HepG2 (cell line): Measurements from ENCODE around the gene CDK15. TPM values are rescaled to one million over a fixed set of nuclear protein-coding genes. Genes with fewer than 3 reads are reported as not detected.

Source experiments
- ATAC-seq: fragments of 200-7000 bp; cut with Tn5 transposase; 3 replicates; pipeline ENCODE4 v1.9.1; 2020; ENCODE audit warnings: mild to moderate bottlenecking, moderate library complexity
- BruUV-seq: library from RNA; stranded (reverse); fragments of 400-500 nt; replicated peaks from 2 replicates; lab custom pipeline; 2021; lab: Mats Ljungman, UMichigan
- CTCF ChIA-PET: fragments of 300-600 bp; formaldehyde crosslinking; extraction: SDS; loops from one replicate; lab custom pipeline; 2021; ENCODE audit warnings: low total read pairs, inconsistent platforms, low intra/inter-chr PET ratio; lab: Yijun Ruan, JAX
- POLR2A ChIA-PET: fragments of 350-600 bp; sonication (Branson Sonifier 250); formaldehyde crosslinking; loops from one replicate; lab custom pipeline; 2020; ENCODE audit warnings: antibody characterized with exemption, inconsistent platforms; lab: Yijun Ruan, JAX
- DNase-seq: peaks from one replicate; pipeline ENCODE4 v3.0.0-alpha.2; 2015; ENCODE audit warnings: low spot score
- FAIRE-seq: peaks from 3 replicates; lab custom pipeline; 2011; peaks lifted over from hg19 to GRCh38; lab: Jason Lieb, UNC
- H2AFZ ChIP-seq: one replicate; pipeline ENCODE4 v1.6.1; 2011; ENCODE audit warnings: low read length, inconsistent platforms
- H3K27ac ChIP-seq: fragments of 300-600 bp; 3 replicates; pipeline ENCODE4 v1.8.0; 2011; ENCODE audit warnings: mixed run types, mild to moderate bottlenecking, mixed read lengths, low read length, inconsistent platforms; ENCODE audit not compliant: insufficient read depth; ENCODE audit errors: extremely low read length
- H3K27me3 ChIP-seq, 2 experiments: fragments of 200-600 bp in 1 of 2; 2 replicates in 1 of 2; 3 replicates in 1 of 2; pipeline versions ENCODE4 v1.6.0 to v1.8.0; 2011; ENCODE audit warnings: low read length in 2 of 2, mild to moderate bottlenecking in 2 of 2, moderate library complexity in 2 of 2, inconsistent platforms in 1 of 2; ENCODE audit not compliant: insufficient read depth in 2 of 2, control insufficient read depth in 1 of 2
- H3K36me3 ChIP-seq, 2 experiments: fragments of 200-600 bp in 1 of 2; replicated peaks in 1 of 2; 2 replicates in 1 of 2; 3 replicates in 1 of 2; pipeline versions ENCODE4 v1.5.1 to v1.8.0; 2011; ENCODE audit warnings: low read length in 2 of 2, inconsistent platforms in 1 of 2; ENCODE audit not compliant: insufficient read depth in 2 of 2, control insufficient read depth in 1 of 2
- H3K4me1 ChIP-seq: 2 replicates; pipeline ENCODE4 v1.5.1; 2012; ENCODE audit warnings: low read length, inconsistent platforms; ENCODE audit not compliant: insufficient read depth
- H3K4me2 ChIP-seq: 2 replicates; pipeline ENCODE4 v1.6.0; 2011; ENCODE audit warnings: low read depth, low read length, inconsistent platforms
- H3K4me3 ChIP-seq, 3 experiments: fragments of 200-600 bp in 1 of 3; sonication (generic), shearing (Covaris generic) in 1 of 3; replicated peaks in 1 of 3; 2 replicates each; pipeline ENCODE4 v1.5.1; 2011 to 2016; ENCODE audit warnings: low read length in 3 of 3, inconsistent platforms in 2 of 3, low read depth in 2 of 3, mild to moderate bottlenecking in 2 of 3, control low read depth in 1 of 3, mixed read lengths in 1 of 3; ENCODE audit not compliant: insufficient read depth in 1 of 3
- H3K79me2 ChIP-seq: one replicate; pipeline ENCODE4 v1.6.1; 2011; ENCODE audit warnings: low read length, inconsistent platforms; ENCODE audit not compliant: insufficient read depth
- H3K9ac ChIP-seq: 2 replicates; pipeline ENCODE4 v1.6.0; 2011; ENCODE audit warnings: mild to moderate bottlenecking, low read depth, low read length, inconsistent platforms; ENCODE audit not compliant: insufficient read depth
- H3K9me3 ChIP-seq: 2 replicates; pipeline ENCODE4 v1.5.1; 2012; ENCODE audit warnings: mild to moderate bottlenecking, low read length
- H4K20me1 ChIP-seq: 2 replicates; pipeline ENCODE4 v1.6.0; 2011; ENCODE audit warnings: inconsistent platforms, mild to moderate bottlenecking, low read length, moderate library complexity; ENCODE audit not compliant: insufficient read depth
- BRCA1 ChIP-seq: sonication (generic); formaldehyde crosslinking; IDR thresholded peaks from 2 replicates; pipeline ENCODE4 v1.4.0; 2020; ENCODE audit warnings: missing genetic modification reagents
- FOSL2 ChIP-seq: sonication (generic); formaldehyde crosslinking; IDR thresholded peaks from 2 replicates; pipeline ENCODE4 v1.4.0; 2020; ENCODE audit warnings: missing genetic modification reagents
- FOXA1 ChIP-seq, 2 experiments: fragments of 450-650 bp in 1 of 2; sonication (generic) in 1 of 2; formaldehyde crosslinking in 1 of 2; IDR thresholded peaks; 2 replicates each; pipeline versions ENCODE4 v1.4.0 to v1.6.1; 2016 to 2020; ENCODE audit warnings: missing genetic modification reagents in 1 of 2
- HIVEP1 ChIP-seq: sonication (generic); formaldehyde crosslinking; IDR thresholded peaks from 2 replicates; pipeline ENCODE4 v1.4.0; 2020; ENCODE audit warnings: mild to moderate bottlenecking, missing genetic modification reagents
- KDM1A ChIP-seq: IDR thresholded peaks from 2 replicates; pipeline ENCODE4 v1.6.1; 2016; ENCODE audit warnings: missing compliant biosample characterization
- MXD1 ChIP-seq: sonication (generic); formaldehyde crosslinking; IDR thresholded peaks from 2 replicates; pipeline ENCODE4 v1.4.0; 2020; ENCODE audit warnings: mild to moderate bottlenecking, missing genetic modification reagents
- SALL1 ChIP-seq: sonication (generic); formaldehyde crosslinking; IDR thresholded peaks from 2 replicates; pipeline ENCODE4 v1.8.0; 2022; ENCODE audit warnings: mild to moderate bottlenecking, missing genetic modification reagents
- SKIL ChIP-seq: sonication (generic); formaldehyde crosslinking; IDR thresholded peaks from 2 replicates; pipeline ENCODE4 v1.8.0; 2022; ENCODE audit warnings: missing genetic modification reagents, mild to moderate bottlenecking, moderate library complexity, borderline replicate concordance
- SOX6 ChIP-seq, 2 experiments: fragments of 450-650 bp in 1 of 2; sonication (generic) in 1 of 2; formaldehyde crosslinking in 1 of 2; IDR thresholded peaks; 2 replicates each; pipeline versions ENCODE4 v1.4.0 to v1.6.1; 2017 to 2020; ENCODE audit warnings: antibody characterized with exemption in 1 of 2, mild to moderate bottlenecking in 1 of 2, missing genetic modification reagents in 1 of 2
- TAF15 ChIP-seq: fragments of 200-400 bp; formaldehyde crosslinking; IDR thresholded peaks from one replicate; pipeline ENCODE4 v1.6.1; 2018; ENCODE audit warnings: mild to moderate bottlenecking, low read depth, low read length; ENCODE audit not compliant: poor library complexity, severe bottlenecking
- TEAD3 ChIP-seq: optimal IDR thresholded peaks from 2 replicates; pipeline ENCODE3; 2016; ENCODE audit warnings: borderline replicate concordance
- TMF1 ChIP-seq: sonication (generic); formaldehyde crosslinking; IDR thresholded peaks from 2 replicates; pipeline ENCODE4 v1.8.1; 2022; ENCODE audit warnings: low read depth, missing genetic modification reagents
- ZNF234 ChIP-seq: sonication (generic); formaldehyde crosslinking; conservative IDR thresholded peaks from 2 replicates; pipeline ENCODE4 v1.5.1; 2020; ENCODE audit warnings: mild to moderate bottlenecking, missing genetic modification reagents
- ZNF281 ChIP-seq: sonication (generic); formaldehyde crosslinking; IDR thresholded peaks from 2 replicates; pipeline ENCODE4 v1.4.0; 2020; ENCODE audit warnings: missing genetic modification reagents, borderline replicate concordance
- ZNF343 ChIP-seq: sonication (generic); formaldehyde crosslinking; IDR thresholded peaks from 2 replicates; pipeline ENCODE4 v1.4.0; 2020; ENCODE audit warnings: mild to moderate bottlenecking, missing genetic modification reagents
- ZNF552 ChIP-seq: sonication (generic); formaldehyde crosslinking; IDR thresholded peaks from 2 replicates; pipeline ENCODE4 v1.9.0; 2022; ENCODE audit warnings: missing genetic modification reagents, mild to moderate bottlenecking, borderline replicate concordance
- ZNF605 ChIP-seq: sonication (generic); formaldehyde crosslinking; IDR thresholded peaks from 2 replicates; pipeline ENCODE4 v1.8.0; 2022; ENCODE audit warnings: mild to moderate bottlenecking, missing genetic modification reagents
- ZNF644 ChIP-seq: IDR thresholded peaks from 2 replicates; pipeline ENCODE4 v1.6.1; 2016; ENCODE audit warnings: low read depth
- WGBS: methylation state at CpG from one replicate; pipeline ENCODE4 v1.1.6; 2017; ENCODE audit warnings: low lambda C conversion rate; 5-methylcytosine and 5-hydroxymethylcytosine counted together
- in situ Hi-C: cut with HindIII; loops from 2 replicates; pipeline ENCODE4 v1.10.0; 2017; ENCODE audit warnings: low pct_unique_long_range_greater_than_20kb; ENCODE audit not compliant: extremely low pct_ligation_motif_present
- intact Hi-C: fragments of 100-400 bp; cut with micrococcal nuclease; formaldehyde crosslinking; loops from one replicate; pipeline ENCODE4 v1.10.0; 2022; ENCODE audit not compliant: unreplicated experiment
- polyA plus RNA-seq, 8 experiments: library from polyadenylated mRNA; depleted of rRNA in 3 of 8; stranded (reverse) in 7 of 8; unstranded in 1 of 8; fragments of >200 nt; fragmentation: Illumina TruSeq in 4 of 8; extraction: Trizol in 4 of 8; gene quantifications; 2 replicates each; pipeline versions ENCODE4 v1.2.1 to v1.2.3, GENCODE V29; 2011 to 2016; ENCODE audit warnings: low read depth in 4 of 8, missing spikeins in 1 of 8, mixed read lengths in 1 of 8; ENCODE audit not compliant: insufficient read depth in 1 of 8
- total RNA-seq, 5 experiments: library from RNA; depleted of rRNA; stranded (reverse); fragments of >200 nt; fragmentation: Illumina TruSeq; extraction: Trizol; gene quantifications; 2 replicates each; pipeline ENCODE4 v1.2.3, GENCODE V29; 2016; ENCODE audit warnings: low read depth in 1 of 5

Gene CDK15
- total and polyA plus RNA-seq, 2 of the 13 experiments (the other 11 are each of a cell fraction or from before 2014, with no cell fraction given) = not detected

- no peak overlapping the region for H2AFZ ChIP-seq
- BruUV-seq = no TSS peak
- no peak overlapping the region for H3K27ac ChIP-seq
- no peak overlapping the region for H3K4me2 ChIP-seq
- ChIA-PET POLR2A (no interaction called here), CTCF (no interaction called here)
- no peaks in the 10 kb centered on the region for H3K79me2 ChIP-seq
- DNase-seq = peak; percentile 31
- peaks cover 9% of the 10 kb centered on the region; the same call in 1 of the 2 replicates for H3K4me1 ChIP-seq
- peaks cover under 1 to 2% of the 10 kb centered on the region in 2 experiments; a peak in 2 of 5 replicates for H3K27me3 ChIP-seq
- no peaks in the 10 kb centered on the region for H3K9me3 ChIP-seq
- 16% methylated on average over 5 of the region's 5 CpGs for WGBS
- FAIRE-seq = peak; percentile 49
- H3K4me3 ChIP-seq = no peak overlapping the region
- intact Hi-C loops = no loop called here
- in situ Hi-C loops = no loop called here
- ATAC-seq = peak; percentile 87
- no peaks in the 10 kb centered on the region for H4K20me1 ChIP-seq
- H3K36me3 ChIP-seq = no peaks in the 10 kb centered on the region
- no peak overlapping the region for H3K9ac ChIP-seq
- TF ChIP-seq TEAD3 (peak; percentile 20), ZNF605 (CRISPR knock-in tag) (no peak), SALL1 (CRISPR knock-in tag) (peak; percentile 38; the same call in 1 of the 2 replicates), MXD1 (CRISPR knock-in tag) (no peak), ZNF343 (no peak), FOXA1 (IDR thresholded peaks at IDR 0.05) (no peak), FOXA1 (CRISPR knock-in tag; IDR thresholded peaks at IDR 0.05) (peak; percentile 88), SOX6 (IDR thresholded peaks at IDR 0.05) (no peak), SOX6 (CRISPR knock-in tag; IDR thresholded peaks at IDR 0.05) (peak; percentile 13; the same call in 1 of the 2 replicates), BRCA1 (CRISPR knock-in tag) (no peak), ZNF644 (peak; percentile 75), TAF15 (no peak), KDM1A (no peak), SKIL (CRISPR knock-in tag) (peak; percentile 51; the same call in 1 of the 2 replicates), ZNF552 (CRISPR knock-in tag) (no peak), FOSL2 (CRISPR knock-in tag) (0 out of 2 replicates have a peak, but pooled peaks have one; percentile 12), ZNF234 (no peak), ZNF281 (CRISPR knock-in tag) (peak; percentile 75), TMF1 (CRISPR knock-in tag) (no peak), HIVEP1 (CRISPR knock-in tag) (0 out of 2 replicates have a peak, but pooled peaks have one; percentile 21)
Measured at GRCh38 chr2:201924453-201924852, 118.1 kb downstream of the CDK15 start.
